Activated B cell treated with CpG ODN at 0.5 μM for 24 hours (primary cell): Measurements from ENCODE around the gene JMJD7. TPM values are rescaled to one million over a fixed set of nuclear protein-coding genes. Genes with fewer than 3 reads are reported as not detected.
A peak's percentile ranks its signal among the peaks of the same experiment; 100 is the strongest.

ENCODE experiments used
- ATAC-seq: fragments of 200-7000 bp; cut with Tn5 transposase; one replicate; pipeline ENCODE4 v1.10.0; 2021; ENCODE audit warnings: low read depth, mild to moderate bottlenecking, moderate library complexity
- CTCF ChIA-PET: fragments of 350-600 bp; sonication (Branson Sonifier 250); formaldehyde crosslinking; loops from one replicate; lab custom pipeline; 2021; ENCODE audit warnings: antibody characterized with exemption; lab: Charles Lee
- POLR2A ChIA-PET: fragments of 350-600 bp; sonication (Branson Sonifier 250); formaldehyde crosslinking; loops from one replicate; lab custom pipeline; 2021; ENCODE audit warnings: antibody characterized with exemption; lab: Charles Lee
- DNase-seq: peaks from one replicate; pipeline ENCODE4 v3.0.0; 2022
- H3K27ac Mint-ChIP-seq: one replicate; pipeline ENCODE4 v1.8.0; 2020; ENCODE audit warnings: mixed read lengths
- H3K27me3 Mint-ChIP-seq: one replicate; pipeline ENCODE4 v1.8.0; 2021; ENCODE audit warnings: mixed read lengths
- H3K36me3 Mint-ChIP-seq: one replicate; pipeline ENCODE4 v1.8.0; 2021; ENCODE audit warnings: low read depth, mixed read lengths
- H3K4me1 Mint-ChIP-seq: one replicate; pipeline ENCODE4 v1.8.0; 2021; ENCODE audit warnings: mixed read lengths
- H3K4me3 Mint-ChIP-seq: one replicate; pipeline ENCODE4 v1.8.0; 2020; ENCODE audit warnings: mild to moderate bottlenecking, mixed read lengths
- H3K9me3 Mint-ChIP-seq: one replicate; pipeline ENCODE4 v1.8.0; 2020; ENCODE audit warnings: mixed read lengths
- intact Hi-C: fragments of 100-400 bp; cut with micrococcal nuclease; formaldehyde crosslinking; loops from one replicate; pipeline ENCODE4 v1.15.1; 2024
- total RNA-seq: library from RNA; stranded (reverse); gene quantifications from 2 replicates; pipeline ENCODE4 v1.2.3, GENCODE V29; 2022
- TF ChIP-seq, protein P1 (sequence below): fragments of 200-600 bp; IDR thresholded peaks from one replicate; pipeline ENCODE4 v1.8.0; 2022; ENCODE audit warnings: antibody characterized with exemption, mild to moderate bottlenecking

Gene JMJD7
- total RNA-seq, 1 donor from 2014 or later = 16.5 TPM

DNA sequence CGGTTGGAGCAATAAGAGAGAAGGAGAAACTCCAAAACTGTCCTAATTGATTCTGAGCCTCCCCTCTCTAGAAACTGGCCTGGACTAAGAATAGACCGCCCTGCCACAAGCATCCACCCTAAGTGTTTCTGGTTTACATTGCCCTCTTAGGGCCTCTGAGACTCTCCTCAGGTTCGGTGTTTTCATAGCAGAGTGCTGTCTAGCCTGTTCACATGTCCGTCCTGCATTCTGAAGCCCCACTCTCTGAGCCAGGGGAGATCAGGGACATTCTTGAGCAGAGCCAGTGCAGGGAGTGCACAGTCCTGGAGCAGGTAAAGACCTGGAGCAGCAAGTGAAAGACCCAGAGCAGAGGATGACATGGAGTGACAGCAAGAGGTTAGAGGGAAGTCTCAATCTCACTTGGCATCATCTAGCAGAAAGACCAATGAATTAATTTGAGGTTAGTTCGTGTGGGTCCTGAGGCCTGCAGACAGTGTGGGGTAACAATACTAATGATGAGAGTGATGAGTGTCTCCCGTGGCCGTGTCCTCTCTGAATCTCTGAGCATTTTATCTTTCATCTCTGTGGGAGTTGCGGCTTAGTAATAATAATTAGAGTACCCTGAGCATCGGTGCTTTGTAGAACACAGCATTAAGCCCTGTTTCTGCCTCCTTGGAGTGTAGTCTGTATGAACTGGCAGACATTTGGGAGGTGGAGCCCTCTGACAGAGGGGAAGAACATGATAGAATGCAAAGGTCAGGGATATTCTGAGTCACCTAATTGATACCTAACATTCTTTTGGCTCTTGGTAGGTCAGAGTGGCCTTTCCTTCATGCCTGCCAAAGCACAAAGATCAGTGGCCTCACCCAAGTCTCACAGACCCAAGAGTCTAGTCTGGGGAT lies 29.0 kb upstream of the JMJD7 start:
- intact Hi-C loops = no loop called here
- TF ChIP-seq, protein P1, sequence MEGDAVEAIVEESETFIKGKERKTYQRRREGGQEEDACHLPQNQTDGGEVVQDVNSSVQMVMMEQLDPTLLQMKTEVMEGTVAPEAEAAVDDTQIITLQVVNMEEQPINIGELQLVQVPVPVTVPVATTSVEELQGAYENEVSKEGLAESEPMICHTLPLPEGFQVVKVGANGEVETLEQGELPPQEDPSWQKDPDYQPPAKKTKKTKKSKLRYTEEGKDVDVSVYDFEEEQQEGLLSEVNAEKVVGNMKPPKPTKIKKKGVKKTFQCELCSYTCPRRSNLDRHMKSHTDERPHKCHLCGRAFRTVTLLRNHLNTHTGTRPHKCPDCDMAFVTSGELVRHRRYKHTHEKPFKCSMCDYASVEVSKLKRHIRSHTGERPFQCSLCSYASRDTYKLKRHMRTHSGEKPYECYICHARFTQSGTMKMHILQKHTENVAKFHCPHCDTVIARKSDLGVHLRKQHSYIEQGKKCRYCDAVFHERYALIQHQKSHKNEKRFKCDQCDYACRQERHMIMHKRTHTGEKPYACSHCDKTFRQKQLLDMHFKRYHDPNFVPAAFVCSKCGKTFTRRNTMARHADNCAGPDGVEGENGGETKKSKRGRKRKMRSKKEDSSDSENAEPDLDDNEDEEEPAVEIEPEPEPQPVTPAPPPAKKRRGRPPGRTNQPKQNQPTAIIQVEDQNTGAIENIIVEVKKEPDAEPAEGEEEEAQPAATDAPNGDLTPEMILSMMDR = no peak
- Mint-ChIP-seq H3K27ac (peak overlapping the region; percentile 64), H3K4me1 (peaks cover 44% of the 10 kb centered on the region), H3K4me3 (no peak overlapping the region), H3K36me3 (peaks cover 33% of the 10 kb centered on the region), H3K9me3 (no peaks in the 10 kb centered on the region), H3K27me3 (no peaks in the 10 kb centered on the region)
- no peak for DNase-seq
- CTCF ChIA-PET = interaction anchor here (1.7 kb wide), 1 partner anchor 12 kb away, joined by 4 read pairs; no protein-coding TSS in a partner anchor
- peak; percentile 25 for ATAC-seq
- POLR2A ChIA-PET = interaction anchor here (0.7 to 0.8 kb wide), 2 partner anchors 25 to 578 kb away, joined by 5 read pairs; partner anchors contain the start of gene MAPKBP1

DNA sequence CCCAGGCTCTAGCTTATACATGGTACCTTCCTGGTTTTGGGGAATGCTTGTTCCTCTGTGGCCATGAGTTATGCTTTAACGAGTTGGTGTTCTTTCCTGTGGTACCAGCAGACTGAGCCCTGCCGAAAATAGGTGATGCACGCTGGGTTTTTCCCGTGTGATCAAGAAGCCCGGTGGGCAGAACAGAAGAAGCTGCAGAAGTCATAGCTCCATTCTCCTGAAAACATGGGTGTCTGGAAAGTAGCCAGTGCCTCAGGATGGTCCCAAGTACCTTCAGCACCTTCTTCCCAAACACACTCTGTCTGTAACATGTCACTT lies 28.4 kb upstream of the JMJD7 start:
- intact Hi-C loops = no loop called here
- Mint-ChIP-seq H3K27ac (peak overlapping the region; percentile 11), H3K9me3 (no peaks in the 10 kb centered on the region), H3K27me3 (no peaks in the 10 kb centered on the region), H3K4me1 (peaks cover 44% of the 10 kb centered on the region), H3K36me3 (peaks cover 38% of the 10 kb centered on the region), H3K4me3 (no peak overlapping the region)
- DNase-seq (no peak), ATAC-seq (peak; percentile 21)
- TF ChIP-seq, protein P1 = no peak
- ChIA-PET POLR2A (interaction anchor here (0.8 kb wide), 1 partner anchor 25 kb away, joined by 5 read pairs; the partner anchor contains the start of gene MAPKBP1), CTCF (interaction anchor here (1.7 to 4.7 kb wide), 2 partner anchors 11 to 26 kb away, joined by 4 to 18 read pairs; partner anchors contain the start of gene MAPKBP1)

DNA sequence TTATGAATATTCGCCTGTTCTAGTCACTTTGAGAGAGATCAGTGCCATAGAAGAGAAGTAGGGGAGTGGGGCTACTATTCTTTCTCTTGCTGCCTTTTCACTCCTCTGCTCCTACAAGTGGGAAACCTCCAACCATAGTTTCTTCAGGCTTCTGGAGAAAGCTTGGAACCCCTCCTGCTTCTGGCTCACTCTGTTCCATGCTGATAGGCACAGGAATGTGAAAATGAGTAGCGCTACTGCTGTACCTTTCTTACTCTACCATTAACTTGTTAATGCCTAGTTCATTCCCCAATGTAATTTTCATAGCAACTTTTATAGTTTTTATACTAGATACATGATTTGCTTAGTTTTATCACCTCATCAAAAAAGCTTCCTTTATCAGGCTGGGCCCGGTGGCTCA lies 26.7 kb upstream of the JMJD7 start:
- H3K4me3 Mint-ChIP-seq = no peak overlapping the region
- ChIA-PET CTCF (interaction anchor here (4.7 kb wide), 1 partner anchor 28 kb away, joined by 18 read pairs; the partner anchor contains the start of gene MAPKBP1), POLR2A (no interaction called here)
- no peaks in the 10 kb centered on the region for H3K9me3 Mint-ChIP-seq
- H3K27me3 Mint-ChIP-seq = no peaks in the 10 kb centered on the region
- TF ChIP-seq, protein P1 = no peak
- no peak for DNase-seq
- ATAC-seq = no peak
- intact Hi-C loops = no loop called here
- H3K36me3 Mint-ChIP-seq = peaks cover 39% of the 10 kb centered on the region
- peaks cover 29% of the 10 kb centered on the region for H3K4me1 Mint-ChIP-seq
- no peak overlapping the region for H3K27ac Mint-ChIP-seq

DNA sequence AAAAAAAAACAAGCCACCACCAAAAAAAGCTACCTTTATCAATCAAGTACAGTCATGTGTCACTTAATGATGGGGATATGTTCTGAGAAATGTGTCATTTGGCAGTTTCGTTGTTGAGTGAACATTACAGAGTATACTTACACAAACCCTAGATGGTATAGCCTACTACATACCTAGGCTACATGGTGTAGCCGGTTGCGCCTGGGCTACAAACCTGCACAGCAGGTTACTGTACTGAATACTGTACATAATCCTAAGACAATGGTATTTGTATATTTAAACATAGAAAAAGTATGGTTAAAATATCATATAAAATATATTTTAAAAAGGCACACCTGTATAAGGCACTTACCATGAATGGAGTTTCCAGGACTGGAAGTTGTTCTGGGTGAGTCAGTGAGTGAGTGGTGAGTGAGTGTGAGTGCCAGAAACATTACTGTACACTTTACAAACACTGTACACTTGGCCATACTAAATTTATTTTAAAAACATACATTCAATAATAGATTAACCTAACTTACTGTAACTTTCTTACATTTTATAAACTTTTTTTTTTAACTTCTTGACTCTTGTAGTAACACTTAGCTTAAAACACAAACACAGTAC lies 25.9 kb upstream of the JMJD7 start:
- ATAC-seq = no peak

More for the DNA sequence above, 25.9 kb upstream of the JMJD7 start:
- Mint-ChIP-seq H3K4me1 (peaks cover 25% of the 10 kb centered on the region), H3K27ac (no peak overlapping the region), H3K4me3 (no peak overlapping the region), H3K36me3 (peaks cover 39% of the 10 kb centered on the region), H3K9me3 (no peaks in the 10 kb centered on the region), H3K27me3 (no peaks in the 10 kb centered on the region)
- intact Hi-C loops = no loop called here
- POLR2A ChIA-PET = no interaction called here
- no peak for DNase-seq
- CTCF ChIA-PET = interaction anchor here (4.7 kb wide), 1 partner anchor 28 kb away, joined by 18 read pairs; the partner anchor contains the start of gene MAPKBP1
- TF ChIP-seq, protein P1 = no peak
